ENCODE measurements around the gene SAMD3.
"Not testable (repeated sequence)": the region's sequence is repeated elsewhere in the genome, so short reads cannot be mapped to it uniquely, and the experiment has no call there.

GRCh38 chr6:130117187-130117701 lies 105.5 kb downstream of the SAMD3 start:
- TF ChIP-seq, protein P1, sequence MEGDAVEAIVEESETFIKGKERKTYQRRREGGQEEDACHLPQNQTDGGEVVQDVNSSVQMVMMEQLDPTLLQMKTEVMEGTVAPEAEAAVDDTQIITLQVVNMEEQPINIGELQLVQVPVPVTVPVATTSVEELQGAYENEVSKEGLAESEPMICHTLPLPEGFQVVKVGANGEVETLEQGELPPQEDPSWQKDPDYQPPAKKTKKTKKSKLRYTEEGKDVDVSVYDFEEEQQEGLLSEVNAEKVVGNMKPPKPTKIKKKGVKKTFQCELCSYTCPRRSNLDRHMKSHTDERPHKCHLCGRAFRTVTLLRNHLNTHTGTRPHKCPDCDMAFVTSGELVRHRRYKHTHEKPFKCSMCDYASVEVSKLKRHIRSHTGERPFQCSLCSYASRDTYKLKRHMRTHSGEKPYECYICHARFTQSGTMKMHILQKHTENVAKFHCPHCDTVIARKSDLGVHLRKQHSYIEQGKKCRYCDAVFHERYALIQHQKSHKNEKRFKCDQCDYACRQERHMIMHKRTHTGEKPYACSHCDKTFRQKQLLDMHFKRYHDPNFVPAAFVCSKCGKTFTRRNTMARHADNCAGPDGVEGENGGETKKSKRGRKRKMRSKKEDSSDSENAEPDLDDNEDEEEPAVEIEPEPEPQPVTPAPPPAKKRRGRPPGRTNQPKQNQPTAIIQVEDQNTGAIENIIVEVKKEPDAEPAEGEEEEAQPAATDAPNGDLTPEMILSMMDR (IDR thresholded peaks at IDR 0.05; ENCODE audit: borderline replicate concordance, extremely low read depth, low read length, poor library complexity, severe bottlenecking), result not testable (repeated sequence)
- TF ChIP-seq EZH2 (IDR thresholded peaks at IDR 0.05; ENCODE audit: borderline replicate concordance, low read depth, low read length, severe bottlenecking), result not testable (repeated sequence)

All from DND-41 (cell line).